ENCODE data around the gene KSR1. TPM values are rescaled to one million over a fixed set of nuclear protein-coding genes. Genes with fewer than 3 reads are reported as not detected.

The KSR1 gene
- total RNA-seq, 6 experiments from 2014 or later: 1.9 to 4.9 (median 3.6) TPM

DNA sequence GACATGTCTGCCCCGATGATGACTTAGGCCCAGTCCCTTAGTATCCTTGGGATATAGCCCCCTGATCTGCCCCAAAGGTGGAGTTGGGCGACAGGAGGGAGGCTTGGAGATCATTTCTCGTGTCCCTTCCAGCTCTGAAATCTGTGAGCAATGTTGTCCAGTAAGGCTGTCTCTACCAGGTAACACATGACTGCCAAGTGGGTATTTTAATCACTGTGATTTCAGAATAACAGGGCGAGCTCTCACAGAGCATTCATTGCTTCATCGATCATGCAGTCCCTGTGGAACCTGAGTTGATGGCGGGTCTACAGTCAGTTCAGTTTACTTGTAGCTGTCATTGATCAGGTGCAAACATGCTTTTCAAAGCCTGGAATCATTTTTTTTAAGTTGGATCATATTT, 39.2 kb downstream of the KSR1 start:
- peaks cover 13% of the 10 kb centered on the region for H3K36me3 Mint-ChIP-seq (ENCODE audit: low read depth)
- peaks cover 6% of the 10 kb centered on the region for H3K4me1 Mint-ChIP-seq (ENCODE audit: low read depth)
- peaks cover 15% of the 10 kb centered on the region; the same call in 1 of the 2 replicates for H3K27me3 Mint-ChIP-seq (ENCODE audit: insufficient read depth)
- peaks cover 7% of the 10 kb centered on the region for H3K9me3 Mint-ChIP-seq
- H3K27ac Mint-ChIP-seq: no peak overlapping the region
- TF ChIP-seq, protein P1, sequence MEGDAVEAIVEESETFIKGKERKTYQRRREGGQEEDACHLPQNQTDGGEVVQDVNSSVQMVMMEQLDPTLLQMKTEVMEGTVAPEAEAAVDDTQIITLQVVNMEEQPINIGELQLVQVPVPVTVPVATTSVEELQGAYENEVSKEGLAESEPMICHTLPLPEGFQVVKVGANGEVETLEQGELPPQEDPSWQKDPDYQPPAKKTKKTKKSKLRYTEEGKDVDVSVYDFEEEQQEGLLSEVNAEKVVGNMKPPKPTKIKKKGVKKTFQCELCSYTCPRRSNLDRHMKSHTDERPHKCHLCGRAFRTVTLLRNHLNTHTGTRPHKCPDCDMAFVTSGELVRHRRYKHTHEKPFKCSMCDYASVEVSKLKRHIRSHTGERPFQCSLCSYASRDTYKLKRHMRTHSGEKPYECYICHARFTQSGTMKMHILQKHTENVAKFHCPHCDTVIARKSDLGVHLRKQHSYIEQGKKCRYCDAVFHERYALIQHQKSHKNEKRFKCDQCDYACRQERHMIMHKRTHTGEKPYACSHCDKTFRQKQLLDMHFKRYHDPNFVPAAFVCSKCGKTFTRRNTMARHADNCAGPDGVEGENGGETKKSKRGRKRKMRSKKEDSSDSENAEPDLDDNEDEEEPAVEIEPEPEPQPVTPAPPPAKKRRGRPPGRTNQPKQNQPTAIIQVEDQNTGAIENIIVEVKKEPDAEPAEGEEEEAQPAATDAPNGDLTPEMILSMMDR (IDR thresholded peaks at IDR 0.05): no peak
- DNase-seq: no peak
- no peak overlapping the region for H3K4me3 Mint-ChIP-seq

GRCh38 chr17:27496005-27496404, 39.8 kb downstream of the KSR1 start:
- Mint-ChIP-seq H3K27ac (no peak overlapping the region), H3K27me3 (ENCODE audit: insufficient read depth) (peaks cover 15% of the 10 kb centered on the region; the same call in 1 of the 2 replicates), H3K4me3 (no peak overlapping the region), H3K9me3 (peaks cover 13% of the 10 kb centered on the region), H3K36me3 (ENCODE audit: low read depth) (peaks cover 17% of the 10 kb centered on the region), H3K4me1 (ENCODE audit: low read depth) (peaks cover 6% of the 10 kb centered on the region)
- TF ChIP-seq, protein P1 (IDR thresholded peaks at IDR 0.05): no peak
- no peak for DNase-seq

DNA sequence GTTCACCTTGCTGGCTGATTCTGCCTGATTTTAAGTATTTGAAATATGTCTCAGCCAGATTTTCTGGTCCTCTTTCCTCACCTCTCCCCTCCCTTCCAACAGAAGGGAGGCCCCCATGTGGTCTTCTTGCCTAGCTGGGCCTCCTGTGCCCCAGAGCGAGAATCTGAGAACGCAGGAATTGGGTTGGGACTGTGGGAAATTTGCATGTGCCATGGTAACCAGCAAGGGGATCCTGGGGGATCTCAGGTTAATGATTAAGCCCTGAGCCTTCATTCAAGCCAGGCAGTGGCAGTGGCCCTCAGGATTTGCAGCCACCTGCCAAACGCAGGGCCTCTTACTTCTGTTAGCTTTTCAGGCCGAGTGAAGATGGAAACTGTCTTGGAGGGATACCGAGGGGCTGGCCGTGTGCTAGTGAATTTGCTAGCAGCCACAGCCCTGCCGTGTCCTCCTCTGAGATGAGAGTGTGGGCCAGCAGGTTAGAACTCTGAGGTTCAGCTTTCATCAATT, 40.2 kb downstream of the KSR1 start:
- no peak for DNase-seq
- peaks cover 6% of the 10 kb centered on the region for H3K4me1 Mint-ChIP-seq (ENCODE audit: low read depth)
- peaks cover 17% of the 10 kb centered on the region for H3K36me3 Mint-ChIP-seq (ENCODE audit: low read depth)
- H3K4me3 Mint-ChIP-seq: no peak overlapping the region
- H3K27ac Mint-ChIP-seq: no peak overlapping the region
- H3K9me3 Mint-ChIP-seq: peaks cover 16% of the 10 kb centered on the region
- TF ChIP-seq, protein P1 (IDR thresholded peaks at IDR 0.05): no peak
- H3K27me3 Mint-ChIP-seq (ENCODE audit: insufficient read depth): peaks cover 15% of the 10 kb centered on the region; the same call in 1 of the 2 replicates

- Mint-ChIP-seq H3K4me1 (ENCODE audit: low read depth) (peaks cover 9% of the 10 kb centered on the region), H3K27ac (no peak overlapping the region), H3K9me3 (peaks cover 21% of the 10 kb centered on the region), H3K36me3 (ENCODE audit: low read depth) (peaks cover 17% of the 10 kb centered on the region), H3K27me3 (ENCODE audit: insufficient read depth) (peaks cover 12% of the 10 kb centered on the region; the same call in 1 of the 2 replicates), H3K4me3 (no peak overlapping the region)
- no peak for DNase-seq
- TF ChIP-seq, protein P1 (IDR thresholded peaks at IDR 0.05): no peak
These were observed 40.7 kb downstream of the KSR1 start for GRCh38 chr17:27496971-27497370.

DNA sequence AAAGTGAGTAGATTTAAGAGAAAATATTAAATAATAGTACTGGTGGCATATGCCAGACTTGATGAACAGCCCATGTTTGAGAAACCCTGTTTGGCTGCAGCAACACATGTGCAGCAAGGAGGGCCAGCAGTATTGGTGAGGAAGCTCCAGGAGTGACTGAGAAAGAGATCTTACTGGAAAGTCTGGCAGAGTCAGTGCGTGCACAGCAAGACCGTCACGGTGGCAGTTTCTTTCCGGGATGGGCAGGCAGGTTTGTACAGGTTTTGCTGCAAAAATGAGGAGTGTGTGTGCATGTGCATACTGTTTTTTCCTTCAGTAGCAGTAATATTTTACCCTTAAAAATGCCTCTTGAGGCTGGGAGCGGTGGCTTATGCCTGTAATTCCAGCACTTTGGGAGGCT, 41.4 kb downstream of the KSR1 start:
- DNase-seq: no peak
- H3K9me3 Mint-ChIP-seq: peaks cover 27% of the 10 kb centered on the region
- peaks cover 16% of the 10 kb centered on the region for H3K4me1 Mint-ChIP-seq (ENCODE audit: low read depth)
- H3K4me3 Mint-ChIP-seq: no peak overlapping the region
- TF ChIP-seq, protein P1 (IDR thresholded peaks at IDR 0.05): no peak
- peaks cover 22% of the 10 kb centered on the region for H3K36me3 Mint-ChIP-seq (ENCODE audit: low read depth)
- H3K27me3 Mint-ChIP-seq (ENCODE audit: insufficient read depth): peaks cover 10% of the 10 kb centered on the region; the same call in 1 of the 2 replicates
- no peak overlapping the region for H3K27ac Mint-ChIP-seq
